GM18867 (cell line): ENCODE results near the gene BICDL1.
"Not testable (repeated sequence)": the region's sequence is repeated elsewhere in the genome, so short reads cannot be mapped to it uniquely, and the experiment has no call there.

Source experiments
- ATAC-seq: cut with Tn5 transposase; IDR thresholded peaks from one replicate; pipeline ENCODE4 v1.9.1; 2021; ENCODE audit warnings: mild to moderate bottlenecking, moderate library complexity; ENCODE audit not compliant: unreplicated experiment

The BICDL1 gene, protein sequence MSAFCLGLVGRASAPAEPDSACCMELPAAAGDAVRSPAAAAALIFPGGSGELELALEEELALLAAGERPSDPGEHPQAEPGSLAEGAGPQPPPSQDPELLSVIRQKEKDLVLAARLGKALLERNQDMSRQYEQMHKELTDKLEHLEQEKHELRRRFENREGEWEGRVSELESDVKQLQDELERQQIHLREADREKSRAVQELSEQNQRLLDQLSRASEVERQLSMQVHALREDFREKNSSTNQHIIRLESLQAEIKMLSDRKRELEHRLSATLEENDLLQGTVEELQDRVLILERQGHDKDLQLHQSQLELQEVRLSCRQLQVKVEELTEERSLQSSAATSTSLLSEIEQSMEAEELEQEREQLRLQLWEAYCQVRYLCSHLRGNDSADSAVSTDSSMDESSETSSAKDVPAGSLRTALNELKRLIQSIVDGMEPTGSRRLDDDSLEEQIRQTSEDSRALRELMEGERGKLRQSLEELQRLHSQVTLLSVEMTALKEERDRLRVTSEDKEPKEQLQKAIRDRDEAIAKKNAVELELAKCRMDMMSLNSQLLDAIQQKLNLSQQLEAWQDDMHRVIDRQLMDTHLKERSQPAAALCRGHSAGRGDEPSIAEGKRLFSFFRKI

DNA sequence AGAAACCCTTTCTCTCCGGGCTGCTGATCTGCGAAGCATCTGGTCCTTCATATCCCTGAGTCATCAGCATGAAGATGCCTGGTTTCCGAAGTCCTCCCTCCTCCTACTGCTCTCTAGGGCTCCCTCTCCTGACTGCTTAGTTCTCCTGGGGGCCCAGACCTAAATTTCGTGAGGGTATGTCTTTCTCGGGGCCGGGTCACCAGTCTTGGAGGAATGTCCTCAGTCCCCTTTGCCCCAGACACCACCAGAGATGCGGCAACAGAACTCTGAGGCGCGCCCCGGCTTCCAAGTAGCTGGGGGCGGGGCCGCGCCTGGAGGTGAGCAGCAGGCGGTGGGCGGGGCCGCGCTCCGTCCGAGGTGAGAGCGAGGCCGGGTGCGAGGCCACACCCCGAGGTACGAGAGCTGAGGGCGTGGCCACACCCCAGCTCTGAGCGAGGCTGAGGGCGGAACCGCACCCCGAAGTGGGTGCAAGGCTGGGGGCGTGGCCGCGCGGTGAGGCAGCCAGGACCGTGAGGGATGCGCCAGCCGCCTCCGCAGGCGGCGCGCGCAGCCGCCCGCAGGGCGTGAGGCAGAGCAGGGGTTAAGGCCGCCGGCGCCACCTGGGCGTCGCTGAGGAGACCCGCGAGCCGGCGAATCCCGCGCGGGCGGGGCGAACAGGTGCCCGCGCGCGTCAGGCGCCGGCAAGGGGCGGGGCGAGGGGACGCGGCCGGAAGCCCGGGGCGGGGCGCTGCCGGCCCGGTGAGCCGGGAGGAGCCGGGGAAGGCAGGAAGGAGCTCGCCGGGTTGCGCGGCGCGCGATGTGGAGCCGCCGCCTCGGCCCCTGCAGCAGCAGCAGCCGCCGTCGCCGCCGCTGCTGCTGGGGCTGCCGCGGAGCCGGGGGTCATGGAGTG lies at the start of gene BICDL1:
BICDL1 (plus strand) TSS at position 765 of the 889 bp plus-strand sequence. CDS start 633 bp downstream, outside the sequence.
- ATAC-seq, result peak; percentile 86

DNA sequence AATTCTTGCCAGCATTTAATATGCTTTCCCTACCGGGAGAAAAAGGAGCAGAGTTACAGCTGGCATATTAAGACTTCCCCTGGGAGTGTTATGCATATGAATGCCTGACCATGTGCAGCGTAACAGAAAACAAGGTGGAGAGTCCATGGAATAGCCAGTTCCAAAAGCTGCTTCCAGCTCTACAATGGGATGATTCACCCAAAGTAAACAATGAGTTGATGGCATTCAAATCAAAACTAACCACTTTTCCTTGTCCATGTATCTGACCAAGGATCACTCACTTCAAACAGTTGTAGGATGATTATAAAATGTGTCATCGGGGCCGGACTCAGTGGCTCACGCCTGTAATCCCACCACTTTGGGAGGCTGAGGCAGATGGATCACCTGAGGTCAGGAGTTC lies 48.1 kb upstream of the BICDL1 start:
- ATAC-seq, result no peak

DNA sequence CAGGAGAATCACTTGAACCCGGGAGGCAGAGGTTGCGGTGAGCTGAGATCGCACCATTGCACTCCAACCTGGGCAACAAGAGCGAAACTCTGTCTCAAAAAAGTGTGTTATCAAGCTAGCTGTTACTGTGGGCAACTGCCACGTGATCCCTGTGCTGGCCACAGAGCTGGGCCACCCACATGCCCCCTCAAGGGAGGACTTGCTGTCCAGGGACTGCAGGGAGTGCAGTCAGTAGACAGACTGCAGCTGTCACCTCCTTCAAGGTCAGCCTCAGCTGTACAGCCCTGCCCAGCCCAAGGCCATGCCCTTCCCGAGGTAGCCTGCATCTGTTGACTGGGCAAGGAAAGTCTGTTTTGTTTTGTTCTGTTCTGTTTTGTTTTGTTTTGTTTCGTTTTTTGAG lies 46.6 kb upstream of the BICDL1 start:
- ATAC-seq, result no peak

- no peak for ATAC-seq
Observed at GRCh38 chr12:119946213-119946612, 42.8 kb upstream of the BICDL1 start.

DNA sequence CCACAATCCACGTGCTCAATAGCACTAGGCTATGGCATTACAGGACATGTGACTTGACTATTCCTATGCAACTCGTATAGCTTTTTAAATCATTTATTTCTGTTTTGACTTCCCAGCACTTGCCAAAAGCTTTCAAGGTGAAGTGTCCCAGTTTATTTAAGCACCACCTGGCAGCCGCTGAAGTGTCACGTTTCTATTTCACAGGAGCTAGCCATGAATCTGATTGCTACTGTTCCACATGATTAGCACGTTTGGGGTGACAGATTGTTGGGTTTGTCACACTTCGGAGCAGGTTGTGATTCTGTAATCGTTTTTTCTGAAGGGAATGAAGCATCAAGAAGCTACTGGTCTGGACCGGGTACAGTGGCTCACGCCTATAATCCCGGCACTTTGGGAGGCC lies 39.9 kb upstream of the BICDL1 start:
- no peak for ATAC-seq

GRCh38 chr12:119949594-119949993 lies 39.4 kb upstream of the BICDL1 start:
- no peak for ATAC-seq

GRCh38 chr12:119956047-119956446 lies 33.0 kb upstream of the BICDL1 start:
- ATAC-seq, result no peak

GRCh38 chr12:119957135-119957534 lies 31.9 kb upstream of the BICDL1 start:
- ATAC-seq, result no peak

DNA sequence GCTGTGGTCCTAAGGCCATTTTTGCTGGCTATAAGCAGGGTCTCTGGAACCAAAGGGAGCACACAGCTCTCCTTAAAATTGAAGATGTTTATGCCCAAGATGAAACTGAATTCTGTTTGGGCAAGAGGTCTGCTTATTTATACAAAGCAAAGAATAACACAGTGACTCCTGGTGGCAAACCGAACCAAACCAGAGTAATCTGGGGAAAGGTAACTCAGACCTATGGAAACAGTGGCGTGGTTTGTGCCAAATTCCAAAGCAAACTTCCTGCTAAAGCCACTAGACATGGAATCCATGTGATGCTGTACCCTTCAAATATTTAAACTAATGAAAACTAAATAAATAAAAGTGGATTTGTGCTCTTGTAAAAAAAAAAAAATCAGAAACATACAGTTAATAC lies 29.6 kb upstream of the BICDL1 start:
- no peak for ATAC-seq

DNA sequence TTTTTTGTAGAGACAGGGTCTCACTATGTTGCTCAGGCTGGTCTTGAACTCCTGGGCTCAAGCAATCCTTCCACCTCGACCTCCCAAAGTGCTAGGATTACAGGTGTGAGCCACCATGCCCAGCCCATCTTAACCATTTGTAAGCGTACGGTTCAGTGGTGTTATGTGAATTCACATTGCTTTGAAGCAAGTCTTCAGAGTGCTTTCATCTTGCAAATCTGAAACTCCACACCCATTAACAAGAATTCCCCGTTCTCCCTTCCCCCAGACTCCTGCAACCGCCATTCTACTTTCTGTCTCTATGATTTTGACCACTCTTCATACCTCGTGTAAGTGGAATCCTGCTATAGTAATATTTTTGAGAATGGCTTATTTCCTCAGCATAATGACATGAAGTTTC lies 24.9 kb upstream of the BICDL1 start:
- ATAC-seq, result no peak

- no peak for ATAC-seq
Observed at GRCh38 chr12:119964929-119965328, 24.1 kb upstream of the BICDL1 start.

DNA sequence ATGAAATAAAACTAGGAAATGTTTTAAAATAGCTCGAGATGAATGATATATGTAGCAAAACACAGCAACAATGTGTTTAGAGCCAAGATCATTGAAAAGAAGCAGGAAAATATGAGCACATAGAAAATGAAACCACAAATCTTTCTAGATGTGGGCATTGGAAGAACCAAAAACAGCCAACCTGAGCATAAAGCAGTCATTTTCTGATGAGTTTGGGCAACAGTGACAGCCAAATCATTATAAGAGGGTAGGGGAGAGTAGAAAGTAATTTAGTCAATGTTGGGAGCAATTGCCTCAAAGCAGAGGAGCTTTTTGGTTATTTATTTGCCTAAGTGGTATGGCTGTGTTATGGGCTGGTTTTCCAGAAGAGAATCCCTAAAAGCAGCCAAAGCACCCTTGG lies 8.8 kb upstream of the BICDL1 start:
- no peak for ATAC-seq

DNA sequence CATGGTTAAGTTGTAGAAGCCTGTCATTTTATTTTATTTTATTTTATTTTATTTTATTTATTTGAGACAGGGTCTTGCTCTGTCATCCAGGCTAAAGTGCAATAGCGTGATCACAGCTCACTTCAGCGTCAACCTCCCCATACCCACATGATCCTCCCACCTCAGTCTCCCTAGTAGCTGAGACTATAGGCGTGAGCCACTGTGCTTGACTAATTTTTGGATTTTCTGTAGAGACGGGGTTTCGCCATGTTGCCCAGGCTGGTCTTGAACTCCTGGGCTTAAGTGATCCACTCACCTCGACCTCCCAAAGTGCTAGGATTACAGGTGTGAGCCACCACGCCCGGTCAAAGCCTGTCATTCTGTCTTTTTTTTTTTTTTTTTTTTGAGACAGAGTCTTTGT lies 8.3 kb upstream of the BICDL1 start:
- not testable (repeated sequence) for ATAC-seq

GRCh38 chr12:119989361-119989730 lies 310 bp downstream of the BICDL1 start:
- peak; percentile 9 for ATAC-seq

- peak; percentile 40 for ATAC-seq
Observed at GRCh38 chr12:119989731-119990381, 820 bp downstream of the BICDL1 start.

DNA sequence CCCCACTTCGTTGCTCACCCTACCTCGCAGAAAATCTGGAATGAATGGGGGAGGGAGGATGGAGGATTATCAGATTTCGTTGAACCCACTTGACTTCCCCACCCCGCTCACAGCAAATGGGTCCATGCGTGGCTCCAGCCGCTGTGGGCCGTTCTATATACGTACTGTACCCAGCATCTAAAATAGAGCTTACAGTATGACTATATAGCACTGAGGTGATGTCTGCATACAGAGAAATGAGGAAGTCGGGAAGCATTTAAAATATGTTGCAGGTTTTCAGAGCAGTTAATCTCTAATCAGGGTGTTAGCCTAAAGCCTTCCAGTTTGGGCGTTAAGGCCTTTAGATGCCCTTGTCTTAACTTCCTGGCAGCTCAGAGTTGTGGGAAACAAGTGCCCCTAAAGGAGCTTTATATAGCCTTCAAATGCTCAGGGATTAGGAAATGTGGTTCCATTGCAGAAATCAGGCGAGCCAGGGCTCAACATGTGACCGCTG lies 1.4 kb downstream of the BICDL1 start:
- no peak for ATAC-seq

DNA sequence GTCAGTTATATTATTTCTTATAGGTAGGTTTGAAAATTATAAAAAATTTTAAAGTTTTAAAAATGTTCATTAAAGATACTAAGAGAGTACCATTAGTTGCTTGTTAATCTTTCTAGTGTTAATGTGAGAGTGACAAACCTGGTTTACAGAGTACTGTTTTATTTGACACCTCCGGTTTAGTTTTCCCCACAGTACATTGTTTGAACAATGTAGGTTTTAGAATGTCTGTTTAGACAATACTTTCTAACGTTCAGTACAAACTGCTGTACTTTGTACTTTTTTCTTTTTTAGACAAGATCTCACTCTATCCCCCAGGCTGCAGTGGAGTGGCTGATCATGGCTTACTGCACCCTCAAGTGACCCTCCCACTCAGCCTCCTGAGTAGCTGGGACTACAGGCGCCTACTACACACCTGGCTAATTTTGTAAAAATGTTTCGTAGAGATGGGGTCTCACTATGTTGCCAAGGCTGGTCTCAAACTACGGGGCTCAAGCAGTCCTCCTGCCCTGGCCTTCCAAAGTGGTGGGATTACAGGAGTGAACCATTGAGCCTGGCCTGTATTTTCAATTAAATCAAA lies 3.2 kb downstream of the BICDL1 start:
- ATAC-seq, result no peak

GRCh38 chr12:119994892-119995658 lies 6.0 kb downstream of the BICDL1 start:
- ATAC-seq, result no peak

- ATAC-seq, result no peak
Observed at GRCh38 chr12:119996417-119996816, 7.4 kb downstream of the BICDL1 start.
